ENCODE data around the gene RUSC2. TPM values are rescaled to one million over a fixed set of nuclear protein-coding genes. Genes with fewer than 3 reads are reported as not detected.

Gene RUSC2
- total and polyA plus RNA-seq, 2 of the 13 experiments (the other 11 are each of a cell fraction or from before 2014, with no cell fraction given), result 2.8 to 3.3 TPM

- TF ChIP-seq, protein P1, sequence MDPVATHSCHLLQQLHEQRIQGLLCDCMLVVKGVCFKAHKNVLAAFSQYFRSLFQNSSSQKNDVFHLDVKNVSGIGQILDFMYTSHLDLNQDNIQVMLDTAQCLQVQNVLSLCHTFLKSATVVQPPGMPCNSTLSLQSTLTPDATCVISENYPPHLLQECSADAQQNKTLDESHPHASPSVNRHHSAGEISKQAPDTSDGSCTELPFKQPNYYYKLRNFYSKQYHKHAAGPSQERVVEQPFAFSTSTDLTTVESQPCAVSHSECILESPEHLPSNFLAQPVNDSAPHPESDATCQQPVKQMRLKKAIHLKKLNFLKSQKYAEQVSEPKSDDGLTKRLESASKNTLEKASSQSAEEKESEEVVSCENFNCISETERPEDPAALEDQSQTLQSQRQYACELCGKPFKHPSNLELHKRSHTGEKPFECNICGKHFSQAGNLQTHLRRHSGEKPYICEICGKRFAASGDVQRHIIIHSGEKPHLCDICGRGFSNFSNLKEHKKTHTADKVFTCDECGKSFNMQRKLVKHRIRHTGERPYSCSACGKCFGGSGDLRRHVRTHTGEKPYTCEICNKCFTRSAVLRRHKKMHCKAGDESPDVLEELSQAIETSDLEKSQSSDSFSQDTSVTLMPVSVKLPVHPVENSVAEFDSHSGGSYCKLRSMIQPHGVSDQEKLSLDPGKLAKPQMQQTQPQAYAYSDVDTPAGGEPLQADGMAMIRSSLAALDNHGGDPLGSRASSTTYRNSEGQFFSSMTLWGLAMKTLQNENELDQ (CRISPR knock-in tag; IDR thresholded peaks at IDR 0.05; ENCODE audit: borderline replicate concordance), result no peak
- no peak for TF ChIP-seq CENPX (CRISPR knock-in tag; IDR thresholded peaks at IDR 0.05)
- TF ChIP-seq, protein P2, sequence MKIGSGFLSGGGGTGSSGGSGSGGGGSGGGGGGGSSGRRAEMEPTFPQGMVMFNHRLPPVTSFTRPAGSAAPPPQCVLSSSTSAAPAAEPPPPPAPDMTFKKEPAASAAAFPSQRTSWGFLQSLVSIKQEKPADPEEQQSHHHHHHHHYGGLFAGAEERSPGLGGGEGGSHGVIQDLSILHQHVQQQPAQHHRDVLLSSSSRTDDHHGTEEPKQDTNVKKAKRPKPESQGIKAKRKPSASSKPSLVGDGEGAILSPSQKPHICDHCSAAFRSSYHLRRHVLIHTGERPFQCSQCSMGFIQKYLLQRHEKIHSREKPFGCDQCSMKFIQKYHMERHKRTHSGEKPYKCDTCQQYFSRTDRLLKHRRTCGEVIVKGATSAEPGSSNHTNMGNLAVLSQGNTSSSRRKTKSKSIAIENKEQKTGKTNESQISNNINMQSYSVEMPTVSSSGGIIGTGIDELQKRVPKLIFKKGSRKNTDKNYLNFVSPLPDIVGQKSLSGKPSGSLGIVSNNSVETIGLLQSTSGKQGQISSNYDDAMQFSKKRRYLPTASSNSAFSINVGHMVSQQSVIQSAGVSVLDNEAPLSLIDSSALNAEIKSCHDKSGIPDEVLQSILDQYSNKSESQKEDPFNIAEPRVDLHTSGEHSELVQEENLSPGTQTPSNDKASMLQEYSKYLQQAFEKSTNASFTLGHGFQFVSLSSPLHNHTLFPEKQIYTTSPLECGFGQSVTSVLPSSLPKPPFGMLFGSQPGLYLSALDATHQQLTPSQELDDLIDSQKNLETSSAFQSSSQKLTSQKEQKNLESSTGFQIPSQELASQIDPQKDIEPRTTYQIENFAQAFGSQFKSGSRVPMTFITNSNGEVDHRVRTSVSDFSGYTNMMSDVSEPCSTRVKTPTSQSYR (CRISPR knock-in tag; IDR thresholded peaks at IDR 0.05; ENCODE audit: borderline replicate concordance), result no peak
- TF ChIP-seq YY1 (IDR thresholded peaks at IDR 0.05; ENCODE audit: insufficient read depth, insufficient replicate concordance, low read depth, low read length), result no peak
- no peak for TF ChIP-seq TSC22D2 (CRISPR knock-in tag; IDR thresholded peaks at IDR 0.05; ENCODE audit: borderline replicate concordance)
- no peak for TF ChIP-seq BCL6 (CRISPR knock-in tag; IDR thresholded peaks at IDR 0.05)
Observed at GRCh38 chr9:35501946-35502345, 12.0 kb downstream of the RUSC2 start (continued).

DNA sequence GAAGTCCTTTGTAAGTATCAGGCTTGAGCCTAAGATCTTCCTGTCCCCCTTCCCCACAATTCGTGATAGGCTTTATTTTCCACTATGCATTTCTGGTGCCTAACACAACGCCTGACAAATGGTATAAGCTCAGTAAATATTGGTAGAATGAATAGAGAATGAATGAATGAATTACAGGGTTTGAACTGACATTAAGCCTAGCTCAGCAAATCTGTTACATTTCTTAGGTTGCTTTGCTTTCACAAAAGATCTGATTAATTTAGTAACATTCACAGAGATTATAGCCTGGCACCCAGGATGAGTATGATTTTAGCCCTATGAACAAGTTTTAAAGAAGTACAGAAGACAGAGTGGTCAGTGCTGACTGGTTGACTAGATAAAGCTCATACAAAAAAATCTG lies 16.4 kb downstream of the RUSC2 start:
- FAIRE-seq, result no peak
- Histone ChIP-seq H3K27me3 (ENCODE audit: control insufficient read depth in 1 of 2, insufficient read depth in 2 of 2, low read length in 2 of 2) (no peaks in the 10 kb centered on the region), H2AFZ (ENCODE audit: low read length) (no peak overlapping the region), H4K20me1 (ENCODE audit: insufficient read depth, low read length) (no peaks in the 10 kb centered on the region), H3K27ac (ENCODE audit: extremely low read length, insufficient read depth, low read length) (no peak overlapping the region), H3K36me3 (replicated peaks in 1 of 2; ENCODE audit: control insufficient read depth in 1 of 2, insufficient read depth in 2 of 2, low read length in 2 of 2) (no peaks in the 10 kb centered on the region), H3K9me3 (ENCODE audit: low read length) (no peaks in the 10 kb centered on the region), H3K4me1 (ENCODE audit: insufficient read depth, low read length) (peaks cover 13% of the 10 kb centered on the region), H3K79me2 (ENCODE audit: insufficient read depth, low read length) (peaks cover 2% of the 10 kb centered on the region), H3K4me3 (replicated peaks in 1 of 3; ENCODE audit: insufficient read depth in 1 of 3, low read depth in 2 of 3, low read length in 3 of 3) (no peak overlapping the region), H3K4me2 (ENCODE audit: low read depth, low read length) (no peak overlapping the region), H3K9ac (ENCODE audit: insufficient read depth, low read depth, low read length) (no peak overlapping the region)
- no peak for DNase-seq (ENCODE audit: low spot score)
- intact Hi-C loops (cut with micrococcal nuclease; ENCODE audit: unreplicated experiment) (no loop called here), in situ Hi-C loops (cut with HindIII; ENCODE audit: extremely low pct_ligation_motif_present, low pct_unique_long_range_greater_than_20kb) (no loop called here)
- POLR2A ChIA-PET, result no interaction called here
- TF ChIP-seq MAZ (IDR thresholded peaks at IDR 0.05; ENCODE audit: borderline replicate concordance, low read depth, low read length) (no peak), MAZ (CRISPR knock-in tag; IDR thresholded peaks at IDR 0.05; ENCODE audit: low read depth) (no peak), MTF1 (CRISPR knock-in tag; IDR thresholded peaks at IDR 0.05) (no peak), NFKB2 (CRISPR knock-in tag; IDR thresholded peaks at IDR 0.05; ENCODE audit: borderline replicate concordance) (no peak), MAFF (IDR thresholded peaks at IDR 0.05; ENCODE audit: low read depth, low read length) (peak; percentile 70), MAFK (conservative IDR thresholded peaks at IDR 0.05 in 1 of 2, IDR thresholded peaks at IDR 0.05 in 1 of 2; ENCODE audit: low read length in 2 of 2) (peak; percentile 66 to 85), ELF1 (CRISPR knock-in tag; IDR thresholded peaks at IDR 0.05) (no peak)
- CTCF ChIA-PET (ENCODE audit: low intra/inter-chr PET ratio, low total read pairs), result no interaction called here
- ATAC-seq, result no peak
- BruUV-seq (replicated peaks), result no TSS peak
- 97% methylated on average over 2 of the region's 2 CpGs for WGBS (ENCODE audit: low lambda C conversion rate)
